RWPE2 (cell line): ENCODE results near the gene TOMM40.

Experiments
- ATAC-seq: fragments of 200-7000 bp; cut with Tn5 transposase; 3 replicates; pipeline ENCODE4 v1.9.1; 2021; ENCODE audit warnings: low read depth
- DNase-seq: peaks from one replicate; pipeline ENCODE4 v3.0.0-alpha.2; 2020; ENCODE audit warnings: low spot score
- H3K27ac ChIP-seq: fragments of 450-650 bp; 2 replicates; pipeline ENCODE4 v1.5.1; 2017; ENCODE audit warnings: mild to moderate bottlenecking; ENCODE audit not compliant: poor library complexity, severe bottlenecking
- H3K27me3 ChIP-seq: fragments of 250-450 bp; sonication (Bioruptor Pico); 2 replicates; pipeline ENCODE4 v1.5.1; 2021; ENCODE audit warnings: mild to moderate bottlenecking, moderate library complexity; ENCODE audit not compliant: insufficient read depth, poor library complexity, severe bottlenecking
- H3K36me3 ChIP-seq: fragments of 250-450 bp; sonication (Bioruptor Pico); 2 replicates; pipeline ENCODE4 v1.5.1; 2020; ENCODE audit warnings: low read depth, mild to moderate bottlenecking, moderate library complexity
- H3K4me1 ChIP-seq: fragments of 250-450 bp; sonication (Bioruptor Pico); 2 replicates; pipeline ENCODE4 v1.5.1; 2021; ENCODE audit warnings: mild to moderate bottlenecking, moderate library complexity; ENCODE audit not compliant: insufficient read depth, poor library complexity, severe bottlenecking
- H3K4me3 ChIP-seq: fragments of 250-450 bp; sonication (Bioruptor Pico); 2 replicates; pipeline ENCODE4 v1.5.1; 2021; ENCODE audit warnings: mild to moderate bottlenecking, moderate library complexity; ENCODE audit not compliant: severe bottlenecking
- H3K9me3 ChIP-seq: fragments of 250-450 bp; sonication (Bioruptor Pico); 2 replicates; pipeline ENCODE4 v1.5.1; 2021; ENCODE audit warnings: mild to moderate bottlenecking, moderate library complexity; ENCODE audit not compliant: severe bottlenecking
- CTCF ChIP-seq: fragments of 450-650 bp; IDR thresholded peaks from one replicate; pipeline ENCODE4 v1.5.1; 2017; ENCODE audit warnings: mild to moderate bottlenecking, moderate library complexity; ENCODE audit not compliant: poor library complexity, severe bottlenecking

TOMM40 gene

DNA sequence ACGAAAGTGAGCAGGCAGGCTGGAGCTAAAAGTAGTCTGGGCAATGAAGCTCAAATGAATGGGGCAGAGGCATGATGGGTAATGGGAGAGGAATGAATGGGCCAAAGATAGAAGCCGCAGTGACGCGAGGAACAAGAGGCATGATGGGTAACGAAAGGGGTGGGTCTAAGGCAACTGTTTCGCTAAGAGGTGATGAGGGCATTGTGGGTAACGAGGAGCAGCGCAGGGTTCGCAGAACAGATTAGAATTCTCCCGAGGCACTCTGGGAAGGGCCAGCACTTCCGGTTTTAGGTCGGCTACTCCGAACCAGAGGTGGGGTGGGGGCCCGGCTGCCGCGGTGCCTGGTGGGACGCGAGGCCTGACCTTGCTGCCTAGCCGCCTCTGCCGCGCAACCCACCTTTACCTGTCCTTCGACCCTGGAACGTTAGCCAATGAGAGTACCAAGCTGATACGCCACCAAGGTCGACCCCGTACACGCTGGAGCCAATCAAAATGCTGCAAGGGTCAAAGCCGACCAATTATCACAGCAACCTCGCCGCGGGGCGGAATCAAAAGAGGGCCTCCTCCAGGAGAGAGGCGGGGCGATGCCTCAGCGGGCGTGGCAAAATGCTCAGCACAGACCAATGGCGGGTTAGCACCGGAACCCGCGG, 563 bp upstream of the TOMM40 start:
- H3K27ac ChIP-seq = peak overlapping the region; percentile 66
- ATAC-seq = peak; percentile 85
- peaks cover 29% of the 10 kb centered on the region for H3K36me3 ChIP-seq

GRCh38 chr19:44892932-44893331, 1.9 kb downstream of the TOMM40 start:
- ATAC-seq = no peak
- H3K36me3 ChIP-seq = peaks cover 49% of the 10 kb centered on the region

More for the DNA sequence above, 563 bp upstream of the TOMM40 start:
- DNase-seq = peak; percentile 100
- Histone ChIP-seq H3K9me3 (no peaks in the 10 kb centered on the region), H3K4me3 (peak overlapping the region; percentile 22), H3K4me1 (peaks cover 6% of the 10 kb centered on the region), H3K27me3 (no peaks in the 10 kb centered on the region)
- TF ChIP-seq CTCF = no peak

GRCh38 chr19:44893332-44894051, 2.4 kb downstream of the TOMM40 start:
- Histone ChIP-seq H3K9me3 (no peaks in the 10 kb centered on the region), H3K4me3 (no peak overlapping the region), H3K27me3 (no peaks in the 10 kb centered on the region), H3K36me3 (peaks cover 51% of the 10 kb centered on the region), H3K4me1 (peaks cover 6% of the 10 kb centered on the region), H3K27ac (no peak overlapping the region)
- ATAC-seq (no peak), DNase-seq (no peak)
- TF ChIP-seq CTCF = no peak

More at GRCh38 chr19:44892932-44893331, 1.9 kb downstream of the TOMM40 start:
- no peaks in the 10 kb centered on the region for H3K9me3 ChIP-seq
- H3K27ac ChIP-seq = no peak overlapping the region
- no peak for DNase-seq
- no peaks in the 10 kb centered on the region for H3K27me3 ChIP-seq
- H3K4me1 ChIP-seq = peaks cover 6% of the 10 kb centered on the region
- no peak for TF ChIP-seq CTCF
- no peak overlapping the region for H3K4me3 ChIP-seq

DNA sequence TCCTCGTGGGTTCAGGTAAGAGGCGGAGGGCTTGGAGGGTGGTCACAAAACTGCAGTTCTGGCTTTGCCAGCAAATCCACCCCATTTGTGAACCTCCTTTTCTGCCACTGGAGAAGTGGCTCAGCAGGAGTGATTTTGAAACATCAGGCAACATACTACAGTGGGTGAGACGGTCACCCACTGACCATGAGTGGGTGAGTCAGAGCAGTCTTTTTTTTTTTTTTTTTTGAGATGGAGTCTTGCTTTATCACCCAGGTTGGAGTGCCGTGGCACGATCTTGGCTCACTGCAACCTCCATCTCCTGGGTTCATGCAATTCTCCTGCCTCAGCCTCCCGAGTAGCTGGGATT, 3.0 kb downstream of the TOMM40 start:
- Histone ChIP-seq H3K4me1 (peaks cover 6% of the 10 kb centered on the region), H3K4me3 (no peak overlapping the region), H3K27me3 (no peaks in the 10 kb centered on the region), H3K36me3 (peaks cover 57% of the 10 kb centered on the region), H3K27ac (no peak overlapping the region), H3K9me3 (no peaks in the 10 kb centered on the region)
- ATAC-seq (no peak), DNase-seq (no peak)
- no peak for TF ChIP-seq CTCF

DNA sequence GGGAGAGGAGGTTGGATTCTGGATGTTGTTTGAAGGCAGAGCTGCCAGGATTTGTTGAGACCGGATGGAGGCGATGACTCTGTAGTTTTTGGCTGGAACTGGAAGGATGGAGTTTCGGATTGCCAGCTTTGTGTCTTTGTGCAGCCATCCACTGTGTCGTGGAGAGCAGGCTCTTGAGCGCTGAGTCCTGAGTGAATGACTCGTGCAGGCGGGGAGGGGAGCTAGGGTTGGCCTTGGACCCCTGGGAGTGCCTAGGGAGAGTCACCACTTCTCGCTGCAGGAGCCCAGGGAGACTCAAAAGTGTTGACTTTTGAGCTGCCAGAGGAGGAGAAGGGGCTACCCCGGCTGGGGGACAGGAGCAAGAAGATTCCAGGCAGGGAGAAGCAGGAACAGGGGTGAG, 3.9 kb downstream of the TOMM40 start:
- no peak overlapping the region for H3K27ac ChIP-seq
- peaks cover 64% of the 10 kb centered on the region for H3K36me3 ChIP-seq
- no peaks in the 10 kb centered on the region for H3K27me3 ChIP-seq
- TF ChIP-seq CTCF = no peak
- H3K4me1 ChIP-seq = peaks cover 1% of the 10 kb centered on the region
- DNase-seq (no peak), ATAC-seq (no peak)
- H3K9me3 ChIP-seq = no peaks in the 10 kb centered on the region
- no peak overlapping the region for H3K4me3 ChIP-seq
